Measurements from ENCODE around the gene ACP1.
A peak's percentile ranks its signal among the peaks of the same experiment; 100 is the strongest.

The ACP1 gene

DNA sequence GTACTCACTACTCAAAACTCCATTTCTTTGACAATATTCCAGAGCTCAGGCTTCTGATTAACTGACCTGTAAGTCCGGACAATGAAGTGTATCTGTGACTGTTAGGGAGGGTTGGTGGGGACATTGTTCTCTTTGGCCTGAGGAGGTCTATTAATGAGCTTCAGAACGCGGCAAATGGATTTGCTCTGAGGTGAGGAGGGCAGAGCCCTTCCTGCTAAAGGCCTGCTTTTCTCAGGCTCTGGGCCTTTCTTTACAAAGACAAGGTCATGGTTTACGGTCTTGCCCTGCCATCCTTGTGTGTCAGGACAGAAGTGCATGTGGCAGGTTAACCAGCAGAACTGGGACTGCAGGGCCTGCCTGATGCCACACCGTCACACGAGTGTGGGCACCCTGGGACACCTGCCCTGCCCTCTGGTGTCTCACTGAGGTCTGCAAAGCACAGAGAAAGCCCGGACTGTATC, 15.9 kb downstream of the ACP1 start:
- no peak for DNase-seq (ENCODE audit: low read depth in 2 of 2)

DNA sequence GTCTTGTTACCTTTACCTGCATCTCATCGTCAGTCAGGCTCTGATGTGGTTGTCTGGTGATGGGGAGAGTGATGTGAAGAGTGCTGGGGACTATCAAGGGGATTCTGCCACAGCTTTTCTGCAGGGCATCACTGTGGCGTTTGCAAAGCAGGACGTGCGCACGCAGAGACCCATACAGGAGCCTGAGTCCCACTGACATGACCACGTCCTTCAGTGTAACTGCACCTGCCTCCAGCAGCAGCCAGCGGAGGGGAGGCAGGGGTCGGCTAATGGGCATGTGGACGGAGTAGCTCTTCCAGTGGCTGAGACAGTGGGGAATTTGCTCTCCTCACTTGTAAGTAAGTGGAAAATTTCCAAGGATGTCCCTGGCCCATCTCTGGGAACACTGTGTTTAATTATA, 16.6 kb downstream of the ACP1 start:
- DNase-seq (ENCODE audit: low read depth in 2 of 2), result no peak

DNA sequence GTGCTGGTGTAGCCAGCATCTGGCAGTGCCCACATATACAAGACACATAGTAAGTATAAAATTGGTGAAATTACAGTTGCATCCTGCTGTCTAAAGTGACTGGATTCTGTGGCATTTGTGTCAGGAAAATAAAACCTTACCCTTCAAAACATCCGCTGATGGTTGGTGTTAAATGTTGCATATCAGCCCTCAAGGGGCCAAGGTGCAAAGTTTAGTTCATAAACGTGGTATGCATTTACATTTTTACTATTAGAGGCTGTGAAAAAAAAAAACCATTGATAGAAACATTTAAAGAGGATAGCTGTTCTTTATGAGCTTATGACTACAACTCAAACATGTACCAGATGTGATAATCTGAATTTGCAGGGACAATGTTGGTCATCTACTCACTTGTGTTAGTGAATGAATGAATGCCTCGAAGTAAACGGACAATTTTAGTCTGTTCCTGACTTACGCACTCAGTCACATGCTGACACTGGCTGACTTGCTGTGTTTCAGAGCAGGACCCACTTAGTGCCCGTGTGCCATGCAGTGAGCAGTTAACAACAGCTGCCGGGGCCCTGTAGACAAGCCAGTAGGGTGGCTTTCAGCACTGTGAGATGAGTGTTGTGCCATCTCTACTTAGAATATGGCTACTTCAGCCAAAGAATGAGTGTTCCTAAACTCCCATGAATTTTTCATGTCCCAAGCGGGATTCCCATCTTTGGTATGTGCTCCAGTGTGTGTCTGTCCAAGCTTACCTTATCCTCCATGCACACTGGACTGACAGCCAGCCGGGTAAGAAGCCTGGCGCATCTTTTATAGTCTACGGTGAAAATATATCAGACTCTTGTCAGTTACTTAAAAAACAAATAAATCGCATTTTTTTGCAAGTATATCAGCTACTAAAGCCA, 17.9 kb downstream of the ACP1 start:
- no peak for DNase-seq (ENCODE audit: low read depth in 2 of 2)

GRCh38 chr2:283996-284794, 19.4 kb downstream of the ACP1 start:
- DNase-seq (ENCODE audit: low read depth in 2 of 2), result no peak

- no peak for DNase-seq (ENCODE audit: low read depth in 2 of 2)
These were observed 20.2 kb downstream of the ACP1 start for GRCh38 chr2:284896-285492.

DNA sequence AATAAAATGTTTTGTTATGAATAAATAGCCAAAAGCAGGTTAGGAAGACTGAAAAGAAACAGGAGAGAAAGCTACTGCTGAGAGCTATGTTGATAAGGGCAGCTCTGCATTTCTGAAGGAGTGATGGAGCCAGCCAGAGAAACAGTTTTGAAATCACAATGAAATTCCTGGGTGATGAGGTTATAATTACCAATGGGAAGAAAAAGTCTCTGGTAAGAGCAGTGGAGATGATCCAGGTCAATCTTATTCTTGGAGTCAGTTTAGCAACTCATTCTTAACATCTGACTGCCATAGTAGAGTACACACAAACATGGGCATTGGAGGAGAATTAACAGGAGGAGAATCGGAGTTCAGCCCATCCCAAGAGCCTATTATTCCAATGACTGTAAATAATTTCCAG, 20.8 kb downstream of the ACP1 start:
- no peak for DNase-seq (ENCODE audit: low read depth in 2 of 2)

- no peak for DNase-seq (ENCODE audit: low read depth in 2 of 2)
These were observed 21.3 kb downstream of the ACP1 start for GRCh38 chr2:286035-286434.

DNA sequence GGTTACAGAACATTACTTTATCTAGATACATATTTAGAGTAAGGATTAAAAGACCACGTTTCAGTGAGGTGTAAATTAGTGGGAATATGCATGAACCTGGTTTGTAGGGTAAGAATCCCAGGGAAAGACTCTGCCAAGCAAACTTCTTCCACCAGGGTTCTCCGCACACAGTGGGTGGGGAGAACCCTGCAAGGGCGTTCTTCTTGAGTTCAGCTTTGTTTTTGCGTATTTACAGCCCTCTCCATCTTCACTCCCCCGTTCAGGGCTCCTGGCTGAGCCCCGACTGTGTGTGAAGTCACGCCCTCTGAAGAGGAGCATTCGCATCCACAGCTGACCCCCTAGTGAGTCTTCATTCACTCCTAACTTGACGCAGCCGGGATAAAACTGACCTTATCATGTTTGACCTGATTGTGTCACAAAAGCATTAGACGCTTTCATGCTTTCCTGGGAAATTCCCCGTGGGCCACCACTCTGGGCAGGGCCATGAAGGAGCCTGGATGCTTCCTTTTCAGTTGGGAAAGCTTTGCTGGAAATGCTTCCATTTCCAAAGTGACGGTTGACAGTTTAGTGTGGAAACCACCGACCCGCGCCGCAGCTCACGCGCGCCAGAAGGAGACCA, 22.1 kb downstream of the ACP1 start:
- no peak for DNase-seq (ENCODE audit: low read depth in 2 of 2)

DNA sequence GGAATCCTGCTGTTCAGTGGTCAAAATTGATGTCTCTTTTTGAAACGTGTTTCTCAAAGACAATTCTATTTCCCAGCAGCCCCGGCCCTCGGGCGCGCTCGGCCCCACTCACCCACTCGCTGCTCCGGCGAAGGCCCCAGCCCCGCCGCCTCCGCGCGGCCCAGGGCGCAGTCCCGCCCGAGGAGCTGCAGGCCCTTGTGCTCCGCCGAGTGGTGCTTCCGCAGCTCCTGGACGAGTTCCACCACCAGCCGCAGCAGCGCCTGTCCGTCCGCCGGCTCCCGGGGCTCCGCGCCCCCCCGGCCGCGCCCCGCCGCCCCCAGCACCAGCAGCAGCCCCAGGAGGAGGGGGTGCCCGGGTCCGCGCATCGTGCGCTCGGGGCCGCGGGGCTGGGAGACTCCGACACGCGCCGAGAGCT, 22.7 kb downstream of the ACP1 start:
- no peak for DNase-seq (ENCODE audit: low read depth in 2 of 2)

- DNase-seq (ENCODE audit: low read depth in 2 of 2), result no peak
These were observed 23.4 kb downstream of the ACP1 start, which contains the start of gene ALKAL2 for GRCh38 chr2:287911-288757. Gene ALKAL2 (minus strand): TSS chr2:288091. CDS start chr2:287835, 256 bp downstream.

DNA sequence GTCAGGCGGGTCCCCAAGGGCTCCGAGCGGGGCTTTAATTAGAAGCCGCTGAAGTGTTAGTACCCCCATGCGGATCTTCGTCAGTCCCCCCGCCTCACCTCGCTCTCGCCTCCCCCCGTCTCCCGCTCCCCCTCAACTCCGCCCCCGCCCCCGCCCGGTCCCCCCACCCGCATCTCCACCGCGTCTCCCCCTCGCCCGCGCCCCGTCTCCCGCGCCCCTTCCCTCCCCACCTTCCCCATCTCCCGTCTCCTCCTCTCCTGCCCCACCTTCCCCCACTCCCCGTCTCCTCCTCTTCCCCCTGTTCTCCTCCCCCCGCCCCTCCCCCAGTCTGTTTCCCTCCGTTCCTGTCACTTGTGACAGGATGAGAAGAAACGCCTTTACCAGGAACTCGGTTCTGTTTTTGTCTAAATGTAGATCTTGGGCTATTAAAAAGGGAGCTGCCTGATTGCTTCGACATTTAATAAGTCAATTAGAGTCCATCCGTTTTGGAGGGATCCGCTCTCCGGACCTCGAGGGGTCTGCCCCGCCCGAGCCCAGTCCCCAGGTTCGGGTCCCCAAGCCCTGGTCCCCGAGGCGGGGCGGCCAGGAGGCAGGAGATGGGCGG, 24.1 kb downstream of the ACP1 start:
- no peak for DNase-seq (ENCODE audit: low read depth in 2 of 2)

- no peak for DNase-seq (ENCODE audit: low read depth in 2 of 2)
These were observed 24.8 kb downstream of the ACP1 start for GRCh38 chr2:289362-290089.

DNA sequence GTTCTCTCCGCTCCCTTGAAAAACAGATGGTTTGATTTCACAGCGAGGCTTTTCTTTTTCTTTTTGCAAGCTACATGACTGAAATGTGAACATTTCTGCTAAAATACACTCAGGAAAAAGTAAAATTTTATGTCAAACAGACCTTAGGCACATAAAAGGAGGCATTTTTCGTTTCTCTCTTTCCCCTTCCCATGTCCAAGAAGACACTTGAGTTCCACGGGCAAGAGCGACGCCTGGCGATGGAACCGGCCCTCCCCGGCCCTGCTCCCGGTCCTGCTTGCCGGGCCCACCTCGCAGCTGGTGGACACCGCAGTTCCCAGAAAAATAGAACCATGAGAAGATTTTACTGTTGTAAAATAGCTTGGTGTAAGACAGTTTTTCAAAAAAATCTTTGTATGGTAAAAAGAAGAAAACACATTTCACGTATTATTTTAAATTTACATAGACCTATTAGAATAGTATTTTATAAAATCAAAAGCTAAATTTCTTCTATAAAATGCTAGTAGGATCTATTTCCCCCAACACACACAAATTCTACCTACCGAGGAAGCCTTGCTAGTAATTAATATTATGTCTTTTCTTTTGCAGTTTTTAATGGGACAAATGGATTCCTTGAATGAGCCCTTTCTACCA, 25.5 kb downstream of the ACP1 start:
- DNase-seq (ENCODE audit: low read depth in 2 of 2), result peak in 1 of 2 experiments; percentile 41

GRCh38 chr2:295090-295489, 30.3 kb downstream of the ACP1 start:
- DNase-seq (ENCODE audit: low read depth in 2 of 2), result no peak

DNA sequence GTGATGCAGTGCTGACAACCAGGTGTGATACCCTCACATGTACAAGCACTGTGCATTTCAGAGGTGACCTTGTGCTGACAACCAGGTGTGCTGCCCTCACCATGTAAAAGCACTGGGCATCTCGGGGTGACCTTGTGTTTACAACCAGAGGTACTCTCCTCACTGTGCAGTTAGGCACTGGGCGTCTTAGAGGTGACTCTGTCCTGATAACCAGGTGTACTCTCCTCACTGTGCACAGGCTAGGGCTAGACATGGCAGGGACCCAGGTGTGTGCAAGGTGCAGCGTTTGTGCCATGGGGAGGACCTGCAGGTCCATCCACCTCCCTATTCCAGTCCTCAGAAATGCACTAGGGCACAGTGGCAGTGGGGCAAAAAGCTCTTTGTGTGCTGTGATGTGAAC, 31.6 kb downstream of the ACP1 start:
- no peak for DNase-seq (ENCODE audit: low read depth in 2 of 2)

- no peak for DNase-seq (ENCODE audit: low read depth in 2 of 2)
These were observed 40.6 kb downstream of the ACP1 start for GRCh38 chr2:305366-305765.

DNA sequence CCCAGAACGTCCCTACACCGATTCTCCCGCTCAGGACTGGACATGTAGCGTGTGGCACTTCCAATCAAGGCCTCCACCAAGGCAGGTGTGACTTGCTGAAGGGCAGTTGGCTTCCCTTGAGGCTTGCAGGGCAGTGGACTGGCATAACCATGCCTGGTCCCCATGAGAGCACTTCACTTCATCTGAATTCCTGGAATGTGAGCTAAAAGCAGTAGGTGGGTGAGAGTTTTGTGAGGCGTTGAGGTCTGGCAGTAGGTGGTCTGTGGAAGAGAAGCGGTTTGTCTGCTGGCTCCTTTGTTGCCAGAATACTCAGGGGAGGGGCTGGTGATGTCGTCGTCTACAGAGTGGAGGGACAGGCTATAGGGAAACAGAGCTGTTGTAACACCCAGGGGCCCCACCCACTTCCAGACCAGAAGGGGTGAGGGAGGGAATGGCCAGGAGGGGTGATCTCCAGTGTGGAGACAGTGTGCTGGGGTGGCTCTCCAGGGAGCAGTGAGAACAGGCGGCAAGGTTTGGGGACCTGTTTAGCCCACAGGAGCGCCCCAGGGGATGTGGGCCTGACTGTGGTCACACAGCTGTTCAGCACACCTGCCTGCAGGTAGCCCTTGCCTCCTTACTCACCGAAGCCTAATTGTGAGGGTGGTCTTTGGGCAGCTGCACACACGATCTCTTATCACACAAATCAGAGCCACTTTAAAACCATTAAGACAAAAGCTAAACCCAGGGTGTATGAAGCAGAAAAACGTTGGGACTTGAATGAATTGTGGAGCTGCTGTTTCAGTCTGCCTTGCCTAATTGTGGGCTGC, 44.6 kb downstream of the ACP1 start:
- no peak for DNase-seq (ENCODE audit: low read depth in 2 of 2)

DNA sequence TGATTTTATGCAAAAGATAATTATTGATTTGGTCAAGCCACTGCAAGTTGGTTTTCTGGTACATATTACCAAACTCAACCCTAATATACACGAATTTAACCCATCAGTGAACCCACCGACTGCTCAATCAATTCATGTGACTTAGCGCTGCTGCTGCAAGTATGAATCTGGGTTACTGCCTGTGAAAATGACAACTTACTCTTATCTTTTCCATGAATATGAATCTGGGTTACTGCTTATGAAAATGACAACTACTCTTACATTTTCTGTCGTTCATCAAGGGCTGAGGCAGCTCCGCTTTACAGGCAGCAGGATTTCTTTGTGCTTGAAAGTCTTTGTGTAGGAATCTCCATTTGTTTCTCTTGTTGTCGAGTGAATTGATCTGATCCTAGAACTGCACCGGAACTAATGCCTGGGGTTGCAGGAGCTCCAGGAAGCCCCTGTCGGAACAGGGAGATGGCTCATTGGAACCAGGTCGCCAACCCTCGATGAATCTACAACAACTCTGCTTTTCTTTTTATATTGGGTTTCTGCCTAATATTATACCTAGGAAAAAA, 45.3 kb downstream of the ACP1 start:
- DNase-seq (ENCODE audit: low read depth in 2 of 2), result no peak
